ENCODE measurements around the gene ATP23.
A peak's percentile ranks its signal among the peaks of the same experiment; 100 is the strongest.

The ATP23 gene

DNA sequence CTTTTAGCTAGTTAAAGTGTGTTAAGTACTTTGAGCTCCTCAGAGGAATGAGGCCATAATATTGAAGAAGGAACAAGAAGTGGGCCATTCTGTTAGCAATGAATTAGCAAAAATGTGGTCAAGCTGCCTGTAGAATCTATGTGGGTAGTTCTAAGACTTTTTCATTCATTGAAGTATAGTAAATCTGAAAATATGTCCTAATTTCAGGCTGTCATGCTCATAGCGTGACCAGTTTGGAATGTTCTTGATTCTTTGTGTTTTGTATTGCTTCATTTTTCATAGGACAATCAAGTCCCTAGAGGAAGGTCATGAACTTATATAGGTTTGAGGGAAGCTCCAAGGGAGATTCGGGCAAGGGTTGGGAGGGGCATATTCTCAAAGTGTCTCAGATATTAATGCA is 11.4 kb downstream of the ATP23 start:
- DNase-seq: no peak

DNA sequence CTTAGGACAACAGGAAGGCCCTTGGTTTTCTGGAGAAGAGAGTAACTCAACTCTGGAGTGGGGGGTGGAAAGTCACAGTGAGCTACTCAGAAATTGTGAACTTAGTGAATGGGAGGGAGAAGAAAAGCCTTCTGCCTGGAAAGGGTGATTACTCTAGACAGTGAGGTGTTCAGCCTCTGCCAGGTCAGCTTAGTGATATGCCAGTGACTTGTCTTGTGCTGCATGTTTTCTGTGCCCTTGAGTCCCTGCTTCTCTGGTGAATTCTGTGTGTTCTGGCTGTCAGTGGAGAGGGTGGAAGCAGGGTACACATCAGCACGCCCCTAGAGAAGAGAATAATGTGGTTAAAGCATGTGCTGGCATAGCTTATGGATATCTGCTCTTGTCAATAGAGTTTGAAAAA is 13.4 kb downstream of the ATP23 start:
- DNase-seq: no peak
- intact Hi-C loops (cut with DNase I): no loop called here

More for the DNA sequence above, 11.4 kb downstream of the ATP23 start:
- intact Hi-C loops (cut with DNase I): no loop called here

DNA sequence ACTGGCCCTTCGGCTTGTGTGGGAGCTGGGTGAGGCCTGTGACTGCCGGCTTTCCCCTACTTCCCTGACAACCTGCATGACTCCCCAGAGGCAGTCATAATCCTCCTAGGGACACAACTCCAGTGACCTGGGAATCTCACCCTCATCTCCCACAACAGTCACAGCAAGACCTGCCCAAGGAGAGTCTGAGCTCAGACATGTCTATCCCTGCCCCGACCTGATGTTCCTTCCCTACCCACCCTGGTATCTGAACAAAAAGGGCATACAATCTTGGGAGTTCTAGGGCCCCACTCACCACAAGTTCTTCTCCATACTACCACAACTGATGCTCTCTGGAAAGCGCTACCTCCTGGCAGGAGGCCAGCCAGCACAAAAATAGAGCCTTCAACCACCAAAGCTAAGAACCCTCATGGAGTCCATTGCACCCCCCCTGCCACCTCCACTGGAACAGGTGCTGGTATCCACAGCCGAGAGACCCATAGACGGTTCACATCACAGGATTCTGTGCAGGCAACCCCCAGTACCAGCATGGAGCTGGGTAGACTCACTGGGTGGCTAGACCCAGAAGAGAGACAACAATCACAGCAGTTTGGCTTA is 16.8 kb downstream of the ATP23 start:
- intact Hi-C loops (cut with DNase I): no loop called here
- no peak for DNase-seq

DNA sequence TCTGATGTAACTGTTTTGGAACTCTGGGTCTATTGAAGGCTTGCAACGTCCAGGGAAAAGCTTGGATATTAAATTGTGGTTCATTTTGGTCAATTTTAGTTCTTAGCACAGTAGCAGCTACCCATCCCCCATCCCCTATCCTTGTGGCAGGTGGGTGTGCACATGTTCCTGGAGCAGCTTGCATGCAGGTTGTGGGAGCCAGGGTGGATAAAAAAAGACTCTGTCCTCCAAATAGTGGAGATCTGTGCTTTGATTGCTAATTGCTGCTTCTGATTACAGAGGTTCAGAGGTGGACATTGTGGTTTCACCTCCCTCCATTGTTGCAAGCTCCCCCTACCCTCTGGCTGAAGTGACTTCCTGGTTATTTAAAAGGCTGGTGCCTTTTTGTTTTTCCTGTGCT is 23.1 kb downstream of the ATP23 start:
- intact Hi-C loops (cut with DNase I): no loop called here
- DNase-seq: no peak

DNA sequence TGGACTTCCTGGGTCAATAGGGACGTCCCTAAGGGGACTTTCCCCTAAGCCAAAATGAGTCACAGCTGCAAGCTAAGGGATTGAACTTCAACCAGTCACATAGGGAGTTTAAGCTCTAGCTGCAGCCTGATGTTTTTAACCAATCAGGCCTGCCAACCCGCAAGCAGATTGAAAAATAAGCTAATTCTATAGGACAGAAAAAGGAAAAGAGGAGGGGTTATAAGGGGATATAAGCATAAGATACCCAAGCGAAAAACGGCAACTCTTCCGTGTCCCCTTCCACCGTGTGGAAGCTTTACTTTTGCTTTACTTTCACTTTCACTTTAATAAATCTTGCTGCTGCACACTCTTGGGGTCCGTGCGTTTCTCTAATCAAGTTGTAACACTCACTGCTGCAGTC is 24.4 kb downstream of the ATP23 start:
- intact Hi-C loops (cut with DNase I): no loop called here
- DNase-seq: no peak

DNA sequence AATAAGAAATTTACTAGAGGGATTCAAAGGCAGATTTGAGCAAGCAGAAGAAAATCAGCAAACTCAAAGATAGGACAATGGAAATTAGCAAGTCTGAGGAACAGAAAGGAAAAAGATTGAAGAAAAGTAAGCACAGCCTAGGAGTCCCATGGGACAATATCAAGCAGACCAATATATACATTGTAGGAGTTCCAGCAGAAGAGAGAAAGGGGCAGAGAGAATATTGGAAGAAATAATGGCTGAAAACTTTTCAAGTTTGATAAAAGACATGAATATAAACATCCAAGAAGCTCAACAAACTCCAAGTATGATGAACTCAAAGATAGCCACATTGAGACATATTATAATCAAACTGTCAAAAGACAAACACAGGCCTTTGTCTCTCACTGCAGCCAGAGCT is 25.2 kb downstream of the ATP23 start:
- no peak for DNase-seq

DNA sequence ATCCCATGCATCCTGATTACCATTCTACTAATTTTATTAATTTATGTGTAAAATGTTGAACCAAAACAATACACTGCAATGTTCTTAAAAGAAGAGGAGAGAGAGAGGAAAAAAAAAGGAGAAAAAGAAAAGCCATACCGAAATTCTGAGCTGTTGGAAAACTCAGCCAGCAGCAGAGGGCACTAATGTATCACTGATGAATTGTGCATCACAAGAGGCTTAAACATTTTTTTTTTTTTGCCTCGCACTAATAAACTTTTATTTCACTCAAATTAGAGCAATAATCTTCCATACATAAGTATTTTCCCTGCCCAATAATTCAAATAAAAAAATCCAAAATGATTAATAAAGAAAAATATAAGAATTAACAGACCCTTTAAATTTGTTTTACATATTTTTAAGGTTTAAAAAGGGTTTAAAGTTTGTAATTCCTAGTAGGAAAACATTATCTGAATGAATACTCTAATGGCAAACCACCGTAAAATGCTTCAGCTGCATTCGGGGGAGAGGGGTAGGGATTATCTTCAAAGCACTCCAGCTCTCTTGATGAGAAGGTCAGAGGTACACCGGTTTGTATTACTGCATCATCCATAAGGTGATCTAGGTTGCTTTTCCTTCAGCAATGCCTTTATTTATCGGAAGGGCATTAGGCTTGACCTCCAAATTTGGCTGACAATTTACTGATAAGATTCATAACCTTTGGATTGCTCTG is 41.9 kb downstream of the ATP23 start:
- intact Hi-C loops (cut with DNase I): no loop called here
- peak in 33 of 42 donors; percentile 9 to 74 (median 45) for DNase-seq

More for the DNA sequence above, 25.2 kb downstream of the ATP23 start:
- intact Hi-C loops (cut with DNase I): no loop called here

DNA sequence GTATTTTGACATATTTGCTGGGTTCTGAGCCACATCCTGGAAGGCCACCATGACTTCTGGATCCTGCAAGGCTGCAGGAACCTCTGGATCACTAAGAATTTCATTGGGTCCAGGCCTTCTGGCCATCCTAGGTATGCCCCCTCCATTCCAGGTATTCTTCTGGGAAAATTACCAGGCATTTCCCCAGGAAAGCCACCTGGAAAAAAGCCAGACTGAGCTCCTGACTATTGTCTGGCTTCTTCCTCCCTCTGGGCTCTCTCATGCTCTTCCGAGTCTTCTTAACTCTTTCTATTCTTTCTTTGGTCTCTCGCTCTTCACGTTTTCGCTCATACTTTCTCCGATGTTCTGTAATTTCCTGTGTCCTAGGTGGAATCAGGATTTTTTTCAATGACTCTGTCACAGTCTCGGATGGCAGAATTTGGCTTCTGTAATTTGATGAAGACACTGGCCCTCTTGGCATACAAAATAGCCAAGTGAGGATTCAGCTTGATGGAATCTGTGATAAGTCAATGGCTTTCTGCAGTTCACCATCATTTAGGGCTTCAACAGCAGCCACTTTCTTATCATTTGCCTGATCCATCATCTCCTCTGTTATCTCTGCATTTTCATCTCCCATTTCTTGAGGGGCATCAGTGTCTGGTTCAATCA is 42.6 kb downstream of the ATP23 start:
- intact Hi-C loops (cut with DNase I): no loop called here
- DNase-seq: no peak

DNA sequence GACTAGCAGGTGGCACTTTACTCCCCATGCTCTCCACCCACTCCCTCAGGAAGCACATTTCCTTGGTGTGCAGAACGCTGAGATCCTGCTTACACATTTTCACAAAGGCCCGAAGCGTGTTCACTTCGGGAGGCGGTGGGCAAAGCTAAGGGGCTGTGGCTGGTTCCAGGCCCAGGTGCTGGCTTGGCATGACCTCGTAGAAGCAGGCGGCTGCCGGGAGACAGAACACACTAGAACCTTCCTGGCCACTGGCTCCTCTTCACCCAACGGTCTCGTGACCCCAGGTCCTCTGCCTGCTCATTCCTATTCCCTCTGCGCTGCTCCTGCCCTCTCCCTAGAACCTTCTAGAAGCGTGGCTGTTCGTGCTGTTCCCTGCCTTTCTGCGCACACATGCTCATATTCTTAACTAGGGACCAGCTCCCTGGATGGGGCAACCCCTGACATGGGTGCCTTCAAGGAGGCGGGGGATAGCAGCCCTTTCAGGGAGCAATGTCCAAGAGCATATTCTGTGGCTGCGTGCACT is 43.3 kb downstream of the ATP23 start:
- intact Hi-C loops (cut with DNase I): no loop called here
- DNase-seq: no peak

DNA sequence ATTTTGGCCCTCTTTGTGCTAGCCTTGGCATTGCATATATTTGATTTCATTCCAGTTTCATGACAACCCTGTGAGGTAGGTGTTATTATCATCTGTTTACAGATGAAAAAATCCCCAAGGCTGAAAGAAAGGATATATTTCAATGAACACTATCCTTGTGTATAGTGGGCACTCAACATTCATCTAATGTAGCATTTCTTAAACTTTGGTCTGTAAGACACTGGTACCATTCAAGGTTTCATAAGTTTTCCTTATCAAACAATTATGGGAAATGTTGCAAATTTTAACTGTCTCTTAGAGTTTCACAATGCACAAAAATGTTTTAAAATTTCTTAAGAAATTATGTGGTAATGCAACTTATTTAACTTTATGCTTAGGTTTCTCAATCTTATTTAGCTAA is 44.3 kb downstream of the ATP23 start:
- intact Hi-C loops (cut with DNase I): no loop called here
- no peak for DNase-seq

DNA sequence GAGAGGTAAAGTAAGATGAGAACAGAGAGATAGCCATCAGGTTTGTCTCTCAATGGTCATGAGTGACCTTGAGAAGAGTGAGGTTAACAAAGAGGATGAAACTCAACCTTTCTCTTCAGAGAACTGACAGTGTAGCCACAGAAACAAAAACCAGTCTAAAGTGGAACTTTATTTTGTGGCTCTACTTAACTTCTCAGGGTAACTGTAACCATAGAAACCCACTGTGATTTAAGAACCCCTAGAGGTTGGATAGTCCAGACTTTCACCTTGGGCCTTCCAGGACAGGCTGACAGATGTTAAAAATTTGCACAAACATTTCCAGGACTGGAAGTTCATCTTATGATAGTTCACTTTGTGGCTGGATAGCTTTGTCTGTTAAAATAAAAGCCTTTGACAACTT is 48.5 kb downstream of the ATP23 start:
- no peak for DNase-seq
- intact Hi-C loops (cut with DNase I): no loop called here

DNA sequence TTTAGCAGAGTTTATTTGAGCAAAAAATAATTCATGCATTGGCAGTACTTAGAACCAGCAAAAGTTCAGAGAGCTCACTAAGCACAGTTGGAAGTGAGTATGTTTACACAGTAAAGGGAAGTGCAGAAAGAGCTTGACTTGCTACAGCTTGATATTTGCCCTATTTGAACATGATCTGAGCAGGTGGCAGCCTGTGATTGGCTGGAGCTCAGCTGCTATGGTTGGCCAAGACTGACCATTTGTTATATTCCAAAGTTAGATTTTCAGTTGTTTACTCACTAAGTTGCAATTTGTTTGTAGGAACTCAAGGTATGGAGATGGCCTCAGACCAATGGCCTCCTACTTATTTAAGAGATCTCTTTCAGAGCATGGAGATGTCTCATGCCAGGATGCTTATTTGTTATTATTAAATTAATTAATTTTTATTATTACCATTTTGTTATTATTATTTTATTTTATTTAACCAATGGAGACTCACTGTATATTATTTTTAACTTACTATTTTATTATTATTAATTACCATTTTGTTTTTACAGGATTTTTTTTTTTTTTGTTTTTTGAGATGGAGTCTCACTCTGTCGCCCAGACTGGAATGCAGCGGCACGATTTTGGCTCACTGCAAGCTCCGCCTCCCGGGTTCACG is 49.0 kb downstream of the ATP23 start:
- intact Hi-C loops (cut with DNase I): no loop called here

DNA sequence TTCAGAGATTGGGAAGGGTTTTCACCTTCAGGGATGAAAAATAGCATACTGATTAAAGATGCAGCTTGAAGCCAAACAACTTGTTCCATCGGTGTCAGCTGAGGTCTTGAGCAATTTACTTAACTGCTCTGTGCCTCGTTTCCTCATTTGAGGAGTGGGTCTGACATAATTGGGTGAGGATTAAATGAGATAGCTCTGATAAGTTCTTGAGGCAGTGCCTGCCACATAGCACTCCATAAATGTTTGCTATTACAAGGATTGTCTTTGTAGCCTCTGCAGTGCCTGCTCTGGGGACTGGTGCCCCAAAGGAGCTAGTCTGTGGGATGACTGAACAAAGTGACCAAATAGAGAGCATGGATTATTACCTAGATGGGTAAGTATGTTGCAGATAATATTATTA is 50.6 kb downstream of the ATP23 start:
- intact Hi-C loops (cut with DNase I): no loop called here
- DNase-seq: no peak

More for the DNA sequence above, 49.0 kb downstream of the ATP23 start:
- no peak for DNase-seq

DNA sequence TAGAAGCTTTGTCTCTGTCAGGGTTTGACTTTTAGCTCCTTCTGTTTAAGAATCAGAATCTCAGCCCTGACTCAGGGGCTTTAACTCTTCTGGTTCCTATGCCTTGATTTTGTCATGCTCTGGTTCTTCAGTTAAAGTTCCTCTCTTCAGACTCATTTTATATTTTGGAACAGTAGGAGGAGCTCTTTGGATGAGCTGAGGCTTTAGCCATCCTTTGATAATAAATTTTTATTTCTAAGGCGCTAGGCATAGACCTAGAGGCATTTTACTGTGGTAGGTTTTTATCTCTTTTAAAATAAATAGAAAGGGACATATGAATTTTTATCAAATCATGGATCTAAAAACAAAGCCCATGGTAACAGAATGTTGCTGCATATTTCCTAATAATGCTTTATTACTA is 51.7 kb downstream of the ATP23 start:
- intact Hi-C loops (cut with DNase I): no loop called here
- no peak for DNase-seq

DNA sequence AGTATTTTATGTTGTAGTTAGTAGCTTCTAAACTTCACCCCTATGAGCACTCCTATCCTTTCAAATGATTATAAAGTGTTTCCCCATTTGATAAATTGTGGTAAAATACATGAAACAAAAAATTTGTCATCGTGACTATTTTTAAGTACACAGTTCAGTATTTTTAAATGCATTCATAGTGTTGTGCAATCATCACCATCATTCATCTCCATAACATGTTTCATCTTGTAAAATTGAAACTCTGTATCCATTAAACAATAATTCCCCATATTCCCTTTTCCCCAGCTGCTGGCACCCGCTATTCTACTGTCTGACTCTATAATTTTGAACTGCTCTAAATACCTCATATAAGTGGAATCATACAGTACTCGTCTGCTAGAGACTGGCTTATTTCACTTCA is 52.5 kb downstream of the ATP23 start:
- intact Hi-C loops (cut with DNase I): no loop called here
- no peak for DNase-seq

DNA sequence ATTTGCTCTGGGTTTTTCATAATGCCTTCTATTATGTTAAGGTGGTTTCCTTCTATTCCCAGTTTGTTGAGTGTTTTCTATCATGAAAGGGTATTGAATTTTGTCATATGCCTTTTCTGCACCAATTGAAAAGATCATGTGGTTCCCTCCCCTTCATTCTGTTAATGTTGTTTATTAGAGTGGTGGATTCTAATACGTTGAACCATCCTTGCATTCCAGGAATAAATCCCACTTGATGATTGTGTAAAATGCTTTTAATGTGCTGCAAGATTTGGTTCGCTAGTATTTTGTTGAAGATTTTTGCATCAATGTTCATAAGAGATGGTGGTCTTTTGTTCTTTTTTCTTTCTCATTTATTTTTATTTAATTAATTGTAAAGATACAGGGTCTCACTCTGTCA is 55.2 kb downstream of the ATP23 start:
- intact Hi-C loops (cut with DNase I): no loop called here
- DNase-seq: no peak

DNA sequence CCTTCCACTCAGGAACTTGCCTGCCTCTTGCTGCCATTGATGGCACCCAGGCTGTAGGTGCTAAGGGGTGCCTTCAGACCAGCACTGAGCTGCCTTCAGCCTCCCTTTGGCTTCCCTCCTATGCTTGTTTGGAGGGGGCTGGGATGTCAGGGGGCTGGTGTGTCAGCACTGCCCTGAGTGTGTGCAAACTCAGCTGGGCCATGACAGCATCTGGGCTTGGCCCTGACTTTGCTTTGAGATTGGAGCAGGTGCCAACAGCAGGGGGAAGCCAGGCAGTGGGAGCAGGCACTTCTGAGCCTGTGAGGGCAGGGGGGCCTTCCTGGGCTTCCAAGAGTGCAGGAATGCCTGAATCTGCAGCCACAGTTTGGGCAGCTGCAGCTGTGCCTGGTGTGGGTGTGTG is 56.9 kb downstream of the ATP23 start:
- no peak for DNase-seq
- intact Hi-C loops (cut with DNase I): no loop called here

DNA sequence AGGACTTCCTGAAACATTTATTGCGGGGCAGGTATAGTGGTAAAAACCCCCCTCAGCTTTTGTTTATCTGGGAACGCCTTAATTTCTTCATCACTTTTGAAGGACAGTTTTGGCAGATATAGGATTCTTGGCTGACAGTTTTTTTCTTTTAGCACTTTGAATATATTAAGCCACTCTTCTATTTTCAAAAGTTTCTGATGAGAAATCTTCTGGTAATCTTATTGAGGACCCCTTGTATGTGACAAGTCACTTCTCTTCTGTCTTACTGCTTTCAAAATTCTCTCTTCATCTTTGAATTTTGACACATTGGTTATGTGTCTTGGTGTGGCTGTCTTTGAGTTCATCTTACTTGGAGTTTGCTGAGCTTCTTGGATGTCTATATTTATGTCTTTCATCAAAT is 59.1 kb downstream of the ATP23 start:
- no peak for DNase-seq
- intact Hi-C loops (cut with DNase I): no loop called here

DNA sequence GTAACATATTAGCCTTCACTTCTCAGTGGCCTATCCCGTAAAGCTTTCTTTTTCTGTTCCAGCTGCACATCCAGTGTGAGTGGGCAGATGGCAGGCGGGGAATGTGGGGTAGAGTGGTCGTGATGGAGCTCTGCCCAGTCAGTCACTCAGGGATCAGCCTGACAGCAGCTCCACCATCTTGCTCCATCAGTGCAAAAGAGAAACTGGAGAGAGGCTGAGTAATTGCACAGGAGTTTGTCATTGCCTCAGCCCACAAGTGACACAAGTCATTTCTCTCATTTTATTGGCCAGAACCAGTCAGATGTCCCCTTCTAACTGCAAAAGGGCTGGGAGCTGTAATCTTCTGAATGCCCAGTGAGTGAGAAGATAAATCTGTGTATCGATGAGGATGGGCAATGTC is 66.5 kb downstream of the ATP23 start:
- intact Hi-C loops (cut with DNase I): no loop called here
- DNase-seq: no peak

DNA sequence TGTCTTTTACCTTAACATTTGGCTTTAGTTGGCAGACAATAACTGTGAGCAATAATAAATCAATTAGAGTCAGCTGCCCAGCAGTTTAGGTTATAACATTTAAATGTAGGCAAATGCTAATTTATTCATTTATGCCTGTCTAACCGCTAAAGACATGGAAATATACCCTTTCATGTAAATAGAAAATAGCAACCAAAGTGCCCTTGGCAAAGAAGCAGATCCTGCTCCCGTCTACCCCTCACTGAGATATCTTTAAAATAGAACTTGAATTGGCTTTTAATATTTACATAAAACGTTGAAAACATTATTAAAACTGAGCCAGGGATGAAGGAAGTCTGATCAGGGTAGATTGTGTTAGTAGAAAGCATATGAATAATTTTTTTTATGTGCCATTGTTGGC is 67.3 kb downstream of the ATP23 start:
- intact Hi-C loops (cut with DNase I): no loop called here
- DNase-seq: no peak

Data from head of caudate nucleus (tissue), 42 donors.